Measurements from ENCODE around the gene PEX14. TPM values are rescaled to one million over a fixed set of nuclear protein-coding genes. Genes with fewer than 3 reads are reported as not detected.
A peak's percentile ranks its signal among the peaks of the same experiment; 100 is the strongest.

PEX14 gene
- total and polyA plus RNA-seq, 9 donors: 11.7 to 16.8 (median 15.1) TPM

DNA sequence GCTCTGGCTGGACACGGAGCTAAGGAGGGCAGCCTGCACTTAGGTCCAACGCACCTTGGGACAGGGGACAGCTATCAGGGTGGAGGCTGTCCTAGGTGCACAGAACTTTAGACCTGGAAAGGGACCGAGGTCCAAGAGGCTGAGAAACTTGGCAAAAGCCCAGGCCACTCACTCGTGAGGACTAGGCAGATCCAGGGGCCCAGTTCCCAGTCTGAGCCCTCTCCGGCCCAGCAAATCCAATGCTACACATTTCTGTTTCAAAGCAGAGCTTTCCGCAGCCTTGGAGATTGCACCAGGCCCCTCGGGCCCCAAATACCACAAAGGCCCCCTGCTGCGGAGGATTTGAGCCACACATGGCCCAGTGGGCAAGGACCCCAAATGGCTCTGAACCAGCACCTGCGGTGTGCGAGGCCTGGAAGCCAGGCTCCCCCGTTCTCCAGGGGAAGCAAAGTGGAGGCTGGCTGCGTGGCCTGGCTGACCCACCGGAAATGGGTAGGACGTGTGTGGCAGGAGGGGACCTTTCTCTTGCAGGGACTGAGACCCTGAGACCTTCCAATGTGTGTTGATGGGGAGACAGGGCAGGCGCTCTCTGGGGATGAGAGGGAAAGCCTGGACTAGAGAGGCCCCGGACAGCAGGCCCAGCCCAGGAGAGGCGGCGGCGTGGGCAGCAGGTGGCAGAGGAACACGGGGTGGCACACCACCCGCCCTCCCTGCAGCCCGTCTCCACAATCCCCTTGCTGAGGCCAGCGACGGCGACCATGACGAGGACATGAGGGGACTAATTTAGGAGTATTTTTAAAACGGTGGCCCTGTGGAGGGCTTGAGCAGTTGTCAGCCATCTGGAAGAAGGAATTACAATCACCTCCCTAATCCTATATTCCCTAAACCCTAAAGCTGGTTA lies 203.0 kb downstream of the PEX14 start:
- DNase-seq: peak; percentile 32
- Histone ChIP-seq H3K36me3 (ENCODE audit: control insufficient read depth, insufficient read depth, low read length) (peaks cover 5% of the 10 kb centered on the region), H3K4me3 (ENCODE audit: low read length) (no peak overlapping the region), H3K4me1 (ENCODE audit: control insufficient read depth, insufficient read depth, low read length) (peaks cover 70% of the 10 kb centered on the region), H3K27ac (ENCODE audit: low read length) (peak overlapping the region; percentile 89), H3K27me3 (ENCODE audit: control insufficient read depth, insufficient read depth, low read length) (peaks cover 15% of the 10 kb centered on the region), H3K9me3 (replicated peaks; ENCODE audit: control insufficient read depth, low read depth, low read length) (no peaks in the 10 kb centered on the region)
- 52% methylated on average over 14 of the region's 27 CpGs for WGBS (ENCODE audit: insufficient coverage)

DNA sequence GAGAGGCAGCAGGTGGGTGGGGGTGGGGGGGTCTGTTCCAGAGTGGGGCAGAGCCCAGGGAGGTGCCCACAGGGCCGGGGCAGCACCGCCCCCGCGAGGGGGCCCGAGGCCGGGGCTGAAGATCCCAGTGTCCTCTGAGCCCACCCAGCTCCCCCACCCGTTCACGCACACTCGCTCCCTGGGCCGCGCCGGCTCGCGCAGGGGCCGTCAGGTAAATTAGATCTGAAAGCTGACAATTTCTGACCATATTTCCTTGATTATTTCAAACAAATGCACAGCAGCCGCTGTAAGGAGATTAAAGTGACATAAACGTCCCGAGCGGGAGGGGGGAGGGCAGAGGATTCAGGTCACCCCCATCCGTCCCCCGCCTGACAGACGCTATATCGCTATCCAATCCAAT lies 203.7 kb downstream of the PEX14 start:
- Histone ChIP-seq H3K27ac (ENCODE audit: low read length) (peak overlapping the region; percentile 89), H3K27me3 (ENCODE audit: control insufficient read depth, insufficient read depth, low read length) (peaks cover 13% of the 10 kb centered on the region), H3K36me3 (ENCODE audit: control insufficient read depth, insufficient read depth, low read length) (peaks cover 4% of the 10 kb centered on the region), H3K4me3 (ENCODE audit: low read length) (no peak overlapping the region), H3K4me1 (ENCODE audit: control insufficient read depth, insufficient read depth, low read length) (peaks cover 76% of the 10 kb centered on the region), H3K9me3 (replicated peaks; ENCODE audit: control insufficient read depth, low read depth, low read length) (no peaks in the 10 kb centered on the region)
- WGBS (ENCODE audit: insufficient coverage): 48% methylated on average over 6 of the region's 23 CpGs
- no peak for DNase-seq

DNA sequence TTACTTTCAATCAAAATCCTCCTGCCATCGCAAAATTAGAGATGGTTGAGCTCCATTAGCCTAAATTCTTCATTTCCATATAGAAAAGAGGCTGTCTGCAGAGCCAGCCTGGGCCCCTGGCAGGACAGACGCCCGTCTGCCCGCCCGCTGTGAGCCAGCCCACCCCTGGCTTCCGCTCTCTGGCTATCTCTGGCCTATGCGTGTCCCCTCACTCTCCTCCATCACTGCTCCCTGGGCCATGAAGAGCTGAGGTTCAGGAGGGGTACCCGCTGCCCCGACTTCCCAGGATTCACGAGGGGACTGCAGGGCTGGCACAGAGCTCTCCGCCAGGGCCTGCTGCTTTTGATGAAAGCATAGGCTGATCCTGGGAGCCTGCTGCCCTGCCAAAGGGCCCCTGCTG lies 204.1 kb downstream of the PEX14 start:
- DNase-seq: no peak
- WGBS (ENCODE audit: insufficient coverage): 74% methylated on average over 11 of the region's 11 CpGs
- Histone ChIP-seq H3K27ac (ENCODE audit: low read length) (peak overlapping the region; percentile 89), H3K9me3 (replicated peaks; ENCODE audit: control insufficient read depth, low read depth, low read length) (no peaks in the 10 kb centered on the region), H3K4me3 (ENCODE audit: low read length) (no peak overlapping the region), H3K4me1 (ENCODE audit: control insufficient read depth, insufficient read depth, low read length) (peaks cover 81% of the 10 kb centered on the region), H3K36me3 (ENCODE audit: control insufficient read depth, insufficient read depth, low read length) (no peaks in the 10 kb centered on the region), H3K27me3 (ENCODE audit: control insufficient read depth, insufficient read depth, low read length) (peaks cover 10% of the 10 kb centered on the region)

DNA sequence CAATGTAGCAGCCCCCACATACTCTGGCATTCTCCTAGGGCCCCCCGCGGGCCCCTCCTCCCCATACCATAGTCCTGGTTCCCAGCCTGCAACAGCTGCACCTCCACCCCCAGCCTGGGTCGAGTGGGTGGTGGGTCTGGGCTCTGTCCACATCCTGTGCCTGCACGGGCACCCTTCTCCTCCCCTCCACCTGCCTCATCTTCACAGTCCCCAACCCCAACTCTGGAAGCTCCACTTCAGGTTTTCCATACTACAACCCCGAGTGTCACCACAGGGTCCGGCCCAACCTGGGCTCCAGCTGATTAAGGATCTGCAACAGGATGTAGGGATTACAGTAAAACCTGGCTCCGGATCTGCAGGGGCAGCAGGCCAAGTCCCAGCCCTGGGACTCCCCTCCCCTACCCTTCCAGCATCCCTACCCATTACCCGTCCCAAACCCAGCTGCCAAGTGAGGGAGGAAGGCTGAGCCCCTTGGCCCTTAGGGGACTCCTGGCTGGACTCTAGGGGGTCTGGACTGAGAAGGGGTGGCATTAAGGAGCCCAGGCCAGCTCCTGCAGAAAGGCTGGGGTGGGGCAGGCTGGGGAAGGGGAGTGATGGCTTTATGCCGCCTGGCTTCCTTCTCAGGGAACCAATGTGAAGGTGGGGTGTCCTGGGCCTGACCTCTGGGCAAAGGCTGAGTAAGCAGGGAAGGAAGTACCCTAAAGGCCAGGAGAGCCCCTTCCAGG lies 204.9 kb downstream of the PEX14 start:
- WGBS (ENCODE audit: insufficient coverage): 33% methylated on average over 5 of the region's 9 CpGs
- Histone ChIP-seq H3K4me3 (ENCODE audit: low read length) (no peak overlapping the region), H3K27me3 (ENCODE audit: control insufficient read depth, insufficient read depth, low read length) (peaks cover 9% of the 10 kb centered on the region), H3K9me3 (replicated peaks; ENCODE audit: control insufficient read depth, low read depth, low read length) (no peaks in the 10 kb centered on the region), H3K36me3 (ENCODE audit: control insufficient read depth, insufficient read depth, low read length) (no peaks in the 10 kb centered on the region), H3K27ac (ENCODE audit: low read length) (peak overlapping the region; percentile 89), H3K4me1 (ENCODE audit: control insufficient read depth, insufficient read depth, low read length) (peaks cover 88% of the 10 kb centered on the region)
- DNase-seq: peak; percentile 90

Other genes starting within 250 kb of the PEX14 start
- 51.2 TPM for gene PGD, start 75.9 kb upstream of the PEX14 start, total RNA-seq
- gene PGD, start 75.9 kb upstream of the PEX14 start, polyA plus RNA-seq (ENCODE audit: insufficient read depth in 1 of 8, insufficient read length in 8 of 8, low replicate concordance in 1 of 8): 100 to 1,000 TPM; 103 to 150 (median 126) TPM
- 5.4 TPM for gene CENPS, start 44.5 kb upstream of the PEX14 start, total RNA-seq
- gene CENPS, start 44.5 kb upstream of the PEX14 start, polyA plus RNA-seq (ENCODE audit: insufficient read depth in 1 of 8, insufficient read length in 8 of 8, low replicate concordance in 1 of 8): 10 to 100 TPM in 5 of 8 donors, 1 to 10 TPM in 3; 8.5 to 11.7 (median 10.7) TPM
- 0.98 TPM for gene CORT, start 24.9 kb upstream of the PEX14 start, total RNA-seq
- 1 to 10 TPM in 6 of 8 donors, under 1 TPM in 2; 0.55 to 1.4 (median 1.1) TPM for gene CORT, start 24.9 kb upstream of the PEX14 start, polyA plus RNA-seq (ENCODE audit: insufficient read depth in 1 of 8, insufficient read length in 8 of 8, low replicate concordance in 1 of 8)
- 22.5 TPM for gene DFFA, start 2.4 kb upstream of the PEX14 start, total RNA-seq
- 10 to 100 TPM; 16.8 to 25.9 (median 19.3) TPM for gene DFFA, start 2.4 kb upstream of the PEX14 start, polyA plus RNA-seq (ENCODE audit: insufficient read depth in 1 of 8, insufficient read length in 8 of 8, low replicate concordance in 1 of 8)